ENCODE measurements around the gene SCN5A. TPM values are rescaled to one million over a fixed set of nuclear protein-coding genes. Genes with fewer than 3 reads are reported as not detected.

The SCN5A gene
- total and polyA plus RNA-seq, 2 of the 4 experiments (the other 2 are of a cell fraction), result 1.9 to 2.0 TPM

GRCh38 chr3:38561746-38562466 is 87.6 kb downstream of the SCN5A start:
- Histone ChIP-seq H3K9me3 (ENCODE audit: control insufficient read depth, insufficient read depth, low read length) (no peaks in the 10 kb centered on the region), H3K9me1 (ENCODE audit: insufficient read depth, low read length) (no peaks in the 10 kb centered on the region), H3K23ac (ENCODE audit: low read depth, low read length) (no peak overlapping the region), H4K8ac (ENCODE audit: low read depth in 2 of 2, low read length in 2 of 2) (no peak overlapping the region), H2AK5ac (ENCODE audit: low read depth, low read length) (no peak overlapping the region), H3K18ac (ENCODE audit: low read depth, low read length) (no peak overlapping the region), H2BK5ac (ENCODE audit: low read depth, low read length, poor library complexity, severe bottlenecking) (no peak overlapping the region), H2BK20ac (ENCODE audit: low read depth, low read length) (no peak overlapping the region), H3K27me3 (ENCODE audit: control insufficient read depth, insufficient read depth, low read length) (no peaks in the 10 kb centered on the region), H4K91ac (ENCODE audit: insufficient read depth, low read depth, low read length) (no peak overlapping the region), H2AFZ (replicated peaks; ENCODE audit: low read length, poor library complexity) (no peak overlapping the region), H2AK9ac (replicated peaks; ENCODE audit: low read depth, low read length, poor library complexity) (no peak overlapping the region), H4K5ac (ENCODE audit: low read depth, low read length) (no peak overlapping the region), H2BK120ac (ENCODE audit: low read depth, low read length) (no peak overlapping the region), H3K4me3 (ENCODE audit: insufficient read depth, low read depth, low read length) (no peak overlapping the region), H3K4me2 (ENCODE audit: low read depth, low read length) (no peak overlapping the region), H3K79me1 (ENCODE audit: low read depth in 1 of 2, low read length in 2 of 2) (no peaks in the 10 kb centered on the region), H3K27ac (ENCODE audit: insufficient read depth, low read length) (no peak overlapping the region), H2BK15ac (ENCODE audit: low read depth, low read length) (no peak overlapping the region), H4K20me1 (ENCODE audit: insufficient read depth, low read length) (no peaks in the 10 kb centered on the region), H3K4ac (ENCODE audit: low read depth, low read length) (no peak overlapping the region), H3K56ac (ENCODE audit: extremely low read depth, insufficient read depth, low read length) (no peak overlapping the region), H3K14ac (replicated peaks; ENCODE audit: low read depth, low read length) (no peak overlapping the region), H3K4me1 (ENCODE audit: control insufficient read depth, insufficient read depth, low read length) (no peaks in the 10 kb centered on the region), H3K9ac (ENCODE audit: low read depth, low read length) (no peak overlapping the region), H3K36me3 (ENCODE audit: control insufficient read depth, insufficient read depth, low read length) (no peaks in the 10 kb centered on the region)
- TF ChIP-seq CEBPB (IDR thresholded peaks at IDR 0.05; ENCODE audit: low read depth, low read length), result no peak
- TF ChIP-seq USF2 (IDR thresholded peaks at IDR 0.05; ENCODE audit: low read depth, low read length), result no peak
- no peak for TF ChIP-seq ELK1 (IDR thresholded peaks at IDR 0.05; ENCODE audit: borderline replicate concordance, low read depth, low read length)
- TF ChIP-seq BHLHE40 (IDR thresholded peaks at IDR 0.05; ENCODE audit: low read depth, low read length), result no peak
- TF ChIP-seq NFE2L2 (IDR thresholded peaks at IDR 0.05; ENCODE audit: low read depth, low read length), result no peak
- no peak for TF ChIP-seq POLR2A (IDR thresholded peaks at IDR 0.05; ENCODE audit: low read depth, low read length)
- no peak for TF ChIP-seq MAZ (IDR thresholded peaks at IDR 0.05; ENCODE audit: borderline replicate concordance, low read depth, low read length)
- no peak for TF ChIP-seq RFX5 (IDR thresholded peaks at IDR 0.05; ENCODE audit: low read depth, low read length)
- TF ChIP-seq CHD1 (IDR thresholded peaks at IDR 0.05; ENCODE audit: low read depth, low read length), result no peak
- TF ChIP-seq MXI1 (IDR thresholded peaks at IDR 0.05; ENCODE audit: borderline replicate concordance, low read depth, low read length), result no peak
- TF ChIP-seq RAD21 (IDR thresholded peaks at IDR 0.05; ENCODE audit: low read length), result no peak
- TF ChIP-seq MAFK (IDR thresholded peaks at IDR 0.05; ENCODE audit: low read depth, low read length), result no peak
- BruUV-seq (replicated peaks), result no TSS peak
- 60% methylated on average over 1 of the region's 10 CpGs; no CpG with 5 or more reads in 1 of the 2 experiments for WGBS, 2 experiments (ENCODE audit: extremely low coverage in 2 of 2, insufficient read length in 1 of 2)
- in situ Hi-C loops (cut with MboI; ENCODE audit: low sequenced_read_pairs), result no loop called here
- intact Hi-C loops (cut with micrococcal nuclease), result no loop called here
- ChIA-PET POLR2A (ENCODE audit: unreplicated experiment) (no interaction called here), CTCF (no interaction called here)
- ATAC-seq (ENCODE audit: low read depth), result no peak
- dilution Hi-C loops (cut with HindIII; ENCODE audit: low sequenced_read_pairs, unreplicated experiment), result no loop called here
- DNase-seq, result no peak

Data from IMR-90 (cell line).